Measurements from ENCODE around the gene XRCC1. TPM values are rescaled to one million over a fixed set of nuclear protein-coding genes. Genes with fewer than 3 reads are reported as not detected.

XRCC1 gene
- total RNA-seq, 4 donors from 2014 or later, result 9.3 to 20.3 (median 16.7) TPM

- Histone ChIP-seq H3K27me3 (no peaks in the 10 kb centered on the region), H3K4me1 (peaks cover 12 to 20% of the 10 kb centered on the region in 2 donors), H3K4me3 (peak overlapping the region; percentile 57 to 87 (median 72)), H3K9me3 (no peaks in the 10 kb centered on the region), H3K27ac (peak overlapping the region; percentile 76 to 86 (median 80)), H3K36me3 (peaks cover 7 to 13% of the 10 kb centered on the region in 2 donors)
- no peak for TF ChIP-seq POLR2A (IDR thresholded peaks at IDR 0.05)
- TF ChIP-seq, protein P1, sequence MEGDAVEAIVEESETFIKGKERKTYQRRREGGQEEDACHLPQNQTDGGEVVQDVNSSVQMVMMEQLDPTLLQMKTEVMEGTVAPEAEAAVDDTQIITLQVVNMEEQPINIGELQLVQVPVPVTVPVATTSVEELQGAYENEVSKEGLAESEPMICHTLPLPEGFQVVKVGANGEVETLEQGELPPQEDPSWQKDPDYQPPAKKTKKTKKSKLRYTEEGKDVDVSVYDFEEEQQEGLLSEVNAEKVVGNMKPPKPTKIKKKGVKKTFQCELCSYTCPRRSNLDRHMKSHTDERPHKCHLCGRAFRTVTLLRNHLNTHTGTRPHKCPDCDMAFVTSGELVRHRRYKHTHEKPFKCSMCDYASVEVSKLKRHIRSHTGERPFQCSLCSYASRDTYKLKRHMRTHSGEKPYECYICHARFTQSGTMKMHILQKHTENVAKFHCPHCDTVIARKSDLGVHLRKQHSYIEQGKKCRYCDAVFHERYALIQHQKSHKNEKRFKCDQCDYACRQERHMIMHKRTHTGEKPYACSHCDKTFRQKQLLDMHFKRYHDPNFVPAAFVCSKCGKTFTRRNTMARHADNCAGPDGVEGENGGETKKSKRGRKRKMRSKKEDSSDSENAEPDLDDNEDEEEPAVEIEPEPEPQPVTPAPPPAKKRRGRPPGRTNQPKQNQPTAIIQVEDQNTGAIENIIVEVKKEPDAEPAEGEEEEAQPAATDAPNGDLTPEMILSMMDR (IDR thresholded peaks at IDR 0.05 in 4 of 5, conservative IDR thresholded peaks at IDR 0.05 in 1 of 5), result no peak
- DNase-seq (no peak), ATAC-seq (peak in 1 of 2 donors; percentile 1)
- in situ Hi-C loops (cut with MboI; ENCODE audit: low sequenced_read_pairs in 4 of 4), result loop anchor here in 1 of 4 donors (25.0 kb wide), 1 partner anchor 128 kb away; the partner anchor contains the start of gene PLAUR
- intact Hi-C loops (cut with DNase I; ENCODE audit: low total_unique reads), result loop anchor here (5.0 to 10.0 kb wide), 3 partner anchors 43 to 1577 kb away; partner anchors contain the start of genes PINLYP, RABAC1, SMG9 and XRCC1
Observed at GRCh38 chr19:43534305-43534815, 41.0 kb downstream of the XRCC1 start.

DNA sequence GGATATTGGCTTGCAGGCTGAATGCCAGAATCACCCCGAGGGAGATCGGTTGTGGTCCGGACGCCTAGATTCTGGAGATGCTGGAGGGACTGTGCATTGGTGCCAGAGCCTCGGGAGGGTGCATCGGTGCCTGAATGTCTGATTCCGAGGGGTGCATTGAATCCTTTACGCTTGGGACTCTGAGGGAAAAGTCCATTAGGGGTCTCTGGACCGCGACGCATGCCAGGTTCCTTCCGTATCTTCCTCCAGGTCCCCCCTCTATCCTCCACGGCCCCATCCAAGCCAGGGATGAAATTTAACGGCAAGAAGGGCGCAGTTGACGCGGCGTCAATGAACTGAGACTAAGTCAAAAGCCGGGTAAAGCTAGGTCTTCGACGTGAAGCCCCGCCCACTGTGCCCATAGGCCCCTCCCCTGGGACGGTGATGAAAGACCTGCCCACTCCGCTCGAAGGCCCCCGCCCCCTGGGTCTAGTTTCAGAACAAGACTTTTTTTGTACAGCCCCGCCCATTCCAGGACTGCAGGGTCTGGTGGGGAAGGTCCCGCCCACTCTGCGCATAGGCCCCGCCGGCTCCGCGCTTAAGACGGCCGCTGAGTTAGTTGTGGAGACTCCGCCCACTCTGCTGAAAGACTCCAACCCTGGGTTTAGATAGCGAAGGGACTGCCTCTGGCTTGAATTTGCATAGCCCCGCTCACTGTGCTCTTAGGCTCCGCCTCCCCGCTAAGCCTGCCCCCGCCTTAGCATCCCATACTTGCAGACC, 41.6 kb downstream of the XRCC1 start:
- in situ Hi-C loops (cut with MboI; ENCODE audit: low sequenced_read_pairs in 4 of 4), result loop anchor here in 1 of 4 donors (25.0 kb wide), 1 partner anchor 129 kb away; the partner anchor contains the start of gene PLAUR
- intact Hi-C loops (cut with DNase I; ENCODE audit: low total_unique reads), result loop anchor here (1.0 to 10.0 kb wide), 4 partner anchors 44 to 1576 kb away; partner anchors contain the start of genes IRGQ, PINLYP, RABAC1 and SMG9

GRCh38 chr19:43532962-43533545, 42.3 kb downstream of the XRCC1 start, which contains the start of gene ZNF575:
ZNF575 (plus strand) TSS chr19:43533188; CDS start chr19:43534423, 1,235 bp downstream.
- in situ Hi-C loops (cut with MboI; ENCODE audit: low sequenced_read_pairs in 4 of 4), result loop anchor here in 1 of 4 donors (25.0 kb wide), 1 partner anchor 129 kb away; the partner anchor contains the start of gene PLAUR

More for the DNA sequence above, 41.6 kb downstream of the XRCC1 start:
- peak overlapping the region; percentile 57 to 87 (median 72) for H3K4me3 ChIP-seq
- H3K4me1 ChIP-seq, result peaks cover 12 to 20% of the 10 kb centered on the region in 2 donors
- peak overlapping the region; percentile 76 to 86 (median 80) for H3K27ac ChIP-seq
- H3K9me3 ChIP-seq, result no peaks in the 10 kb centered on the region
- TF ChIP-seq, protein P1 (IDR thresholded peaks at IDR 0.05 in 4 of 5, conservative IDR thresholded peaks at IDR 0.05 in 1 of 5), result no peak
- TF ChIP-seq POLR2A (IDR thresholded peaks at IDR 0.05), result peak in 1 of 2 donors; percentile 22
- peaks cover 4 to 7% of the 10 kb centered on the region in 2 donors for H3K36me3 ChIP-seq
- peak; percentile 89 to 97 for ATAC-seq
- peak; percentile 96 to 97 for DNase-seq
- H3K27me3 ChIP-seq, result no peaks in the 10 kb centered on the region

DNA sequence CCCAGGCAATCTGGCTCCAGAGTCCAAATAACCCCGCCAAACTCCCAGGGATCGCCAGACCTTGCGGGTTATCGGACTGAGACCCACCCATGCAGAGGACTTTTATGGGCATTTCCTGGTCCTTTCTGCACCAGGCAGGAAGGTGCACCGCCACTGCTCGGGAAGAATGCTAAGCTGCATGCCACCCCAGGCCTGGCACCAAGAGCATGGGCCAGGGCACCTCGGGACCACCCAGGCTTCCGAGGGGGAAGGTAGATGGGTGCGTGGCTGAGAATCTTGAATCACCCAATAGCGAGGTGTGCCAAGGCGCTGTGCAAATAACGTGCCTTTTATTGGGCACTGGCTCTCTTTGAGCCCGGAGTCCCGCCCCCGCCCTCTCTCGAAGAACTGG, 42.8 kb downstream of the XRCC1 start:
- intact Hi-C loops (cut with DNase I; ENCODE audit: low total_unique reads), result loop anchor here (5.0 to 10.0 kb wide), 3 partner anchors 45 to 1575 kb away; partner anchors contain the start of genes PINLYP, RABAC1, SMG9 and XRCC1
- no peak for DNase-seq
- H3K9me3 ChIP-seq, result no peaks in the 10 kb centered on the region
- peaks cover 17 to 23% of the 10 kb centered on the region in 2 donors for H3K4me1 ChIP-seq
- peak overlapping the region; percentile 76 to 86 (median 80) for H3K27ac ChIP-seq
- H3K27me3 ChIP-seq, result no peaks in the 10 kb centered on the region
- TF ChIP-seq POLR2A (IDR thresholded peaks at IDR 0.05), result no peak
- TF ChIP-seq, protein P1 (IDR thresholded peaks at IDR 0.05 in 4 of 5, conservative IDR thresholded peaks at IDR 0.05 in 1 of 5), result no peak
- ATAC-seq, result peak; percentile 3 to 13
- in situ Hi-C loops (cut with MboI; ENCODE audit: low sequenced_read_pairs in 4 of 4), result loop anchor here in 1 of 4 donors (25.0 kb wide), 1 partner anchor 130 kb away; the partner anchor contains the start of gene PLAUR
- H3K4me3 ChIP-seq, result peak overlapping the region; percentile 57 to 87 (median 72)
- no peaks in the 10 kb centered on the region for H3K36me3 ChIP-seq

More at GRCh38 chr19:43532962-43533545, 42.3 kb downstream of the XRCC1 start, which contains the start of gene ZNF575:
- no peaks in the 10 kb centered on the region for H3K9me3 ChIP-seq
- TF ChIP-seq POLR2A (IDR thresholded peaks at IDR 0.05), result no peak
- TF ChIP-seq, protein P1 (IDR thresholded peaks at IDR 0.05 in 4 of 5, conservative IDR thresholded peaks at IDR 0.05 in 1 of 5), result peak in 1 of 5 experiments; percentile 30
- H3K27me3 ChIP-seq, result no peaks in the 10 kb centered on the region
- DNase-seq (peak; percentile 64 to 81), ATAC-seq (peak; percentile 55 to 66)
- intact Hi-C loops (cut with DNase I; ENCODE audit: low total_unique reads), result loop anchor here (1.0 to 10.0 kb wide), 4 partner anchors 44 to 1576 kb away; partner anchors contain the start of genes IRGQ, PINLYP, RABAC1 and SMG9
- peak within 1 kb of the TSS; percentile 57 to 87 (median 72) for H3K4me3 ChIP-seq
- H3K4me1 ChIP-seq, result peaks cover 13 to 20% of the 10 kb centered on the region in 2 donors
- peak within 1 kb of the TSS; percentile 76 to 86 (median 80) for H3K27ac ChIP-seq
- no peaks in the 10 kb centered on the region for H3K36me3 ChIP-seq
